KOPT-K1 (cell line): ENCODE results near the gene EMCN.

ENCODE experiments used
- H3K27ac ChIP-seq: fragments of 200-600 bp; sonication (generic); 2 replicates; pipeline ENCODE4 v1.5.1; 2016; ENCODE audit warnings: antibody characterized with exemption, mild to moderate bottlenecking, low read depth, low read length; ENCODE audit not compliant: poor library complexity, severe bottlenecking
- H3K36me3 ChIP-seq: fragments of 200-600 bp; sonication (generic); 2 replicates; pipeline ENCODE4 v1.5.1; 2017; ENCODE audit warnings: antibody characterized with exemption, mild to moderate bottlenecking, low read length, moderate library complexity; ENCODE audit not compliant: insufficient read depth
- H3K9me3 ChIP-seq: fragments of 200-600 bp; sonication (generic); 2 replicates; pipeline ENCODE4 v1.5.1; 2017; ENCODE audit warnings: antibody characterized with exemption, low read length, mild to moderate bottlenecking; ENCODE audit not compliant: insufficient read depth, poor library complexity, severe bottlenecking

EMCN gene

GRCh38 chr4:100509386-100509785 is 8.4 kb downstream of the EMCN start:
- Histone ChIP-seq H3K36me3 (no peaks in the 10 kb centered on the region), H3K27ac (no peak overlapping the region), H3K9me3 (no peaks in the 10 kb centered on the region)

GRCh38 chr4:100508691-100509090 is 9.1 kb downstream of the EMCN start:
- H3K27ac ChIP-seq = no peak overlapping the region
- H3K9me3 ChIP-seq = no peaks in the 10 kb centered on the region
- no peaks in the 10 kb centered on the region for H3K36me3 ChIP-seq

DNA sequence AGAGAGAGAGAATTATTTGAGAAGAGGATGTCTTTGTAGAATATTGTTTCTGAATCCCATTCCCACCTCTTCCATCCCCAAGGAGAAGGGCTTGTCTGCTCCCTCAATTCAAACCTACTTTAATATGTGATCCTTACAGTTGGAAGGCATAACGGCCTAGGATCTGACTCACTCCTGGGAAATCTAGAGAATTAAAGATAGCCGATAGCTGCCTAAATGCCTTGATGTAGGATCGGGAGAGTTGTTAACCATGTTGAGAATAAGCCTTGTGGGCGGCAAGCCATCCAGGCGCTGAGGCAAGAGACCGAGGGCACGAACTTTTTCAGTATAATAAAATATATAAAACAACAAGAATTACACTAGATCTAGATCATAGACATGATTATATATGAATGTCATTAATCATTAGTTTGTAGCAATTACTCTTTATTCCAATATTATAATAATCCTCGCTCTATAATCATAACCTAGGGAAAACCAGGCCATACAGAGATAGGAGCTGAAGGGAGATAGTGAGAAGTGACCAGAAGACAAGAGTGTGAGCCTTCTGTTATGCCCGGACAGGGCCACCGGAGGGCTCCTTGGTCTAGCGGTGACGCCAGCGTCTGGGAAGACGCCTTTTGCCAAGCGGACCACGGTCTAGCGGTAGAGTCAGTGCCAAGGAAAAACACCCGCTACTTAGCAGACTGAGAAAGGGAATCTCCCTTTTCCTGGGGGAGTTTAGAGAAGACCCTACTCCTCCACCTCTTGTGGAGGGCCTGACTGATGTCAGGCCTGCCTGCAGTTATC is 13.5 kb downstream of the EMCN start:
- no peak overlapping the region for H3K27ac ChIP-seq
- H3K36me3 ChIP-seq = no peaks in the 10 kb centered on the region
- no peaks in the 10 kb centered on the region for H3K9me3 ChIP-seq

GRCh38 chr4:100497791-100498190 is 20.0 kb downstream of the EMCN start:
- no peak overlapping the region for H3K27ac ChIP-seq
- no peaks in the 10 kb centered on the region for H3K36me3 ChIP-seq
- no peaks in the 10 kb centered on the region for H3K9me3 ChIP-seq

- Histone ChIP-seq H3K9me3 (peaks cover 11% of the 10 kb centered on the region), H3K27ac (no peak overlapping the region), H3K36me3 (no peaks in the 10 kb centered on the region)
Measured at GRCh38 chr4:100495074-100495473, 22.7 kb downstream of the EMCN start.

- Histone ChIP-seq H3K36me3 (no peaks in the 10 kb centered on the region), H3K9me3 (peaks cover 11% of the 10 kb centered on the region), H3K27ac (no peak overlapping the region)
Measured at GRCh38 chr4:100494166-100494565, 23.7 kb downstream of the EMCN start.

DNA sequence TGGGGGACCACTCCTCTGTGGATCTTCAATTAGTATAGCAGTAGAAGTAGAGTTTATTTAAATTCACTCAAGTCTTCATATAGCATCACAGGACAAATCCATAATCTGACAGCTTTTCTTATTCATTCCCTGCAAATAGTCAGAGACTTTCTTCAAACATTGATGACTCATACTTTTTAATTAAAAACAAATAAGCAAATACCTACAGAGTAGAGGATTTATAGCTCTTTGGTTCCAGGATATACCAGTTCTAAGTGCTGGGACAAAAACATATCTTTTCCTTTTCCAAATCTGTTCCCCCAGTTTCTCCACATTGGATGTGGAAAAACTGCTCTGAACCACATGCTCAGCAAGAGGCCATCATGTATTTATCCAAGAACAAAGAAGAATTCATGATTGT is 24.1 kb downstream of the EMCN start:
- Histone ChIP-seq H3K9me3 (peaks cover 11% of the 10 kb centered on the region), H3K36me3 (no peaks in the 10 kb centered on the region), H3K27ac (no peak overlapping the region)

- Histone ChIP-seq H3K36me3 (no peaks in the 10 kb centered on the region), H3K27ac (no peak overlapping the region), H3K9me3 (peaks cover 11% of the 10 kb centered on the region)
Measured at GRCh38 chr4:100492129-100492528, 25.7 kb downstream of the EMCN start.

DNA sequence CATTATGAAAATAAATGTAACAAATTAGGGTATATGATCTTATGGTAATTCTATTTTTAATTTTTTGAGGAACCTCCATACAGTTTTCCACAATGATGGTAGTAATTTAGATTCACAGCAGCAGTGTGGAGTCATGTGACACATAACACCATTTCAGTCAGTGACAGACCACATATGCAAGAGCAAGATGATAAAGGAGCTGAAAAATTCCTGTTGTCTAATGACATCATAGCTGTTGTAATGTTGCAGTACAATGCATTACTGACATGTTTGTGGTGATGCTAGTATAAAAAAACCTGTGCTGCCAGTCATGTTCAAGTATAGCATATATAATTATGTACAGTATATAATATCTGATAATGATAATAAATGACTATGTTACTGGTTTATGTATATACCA is 28.5 kb downstream of the EMCN start:
- peaks cover 11% of the 10 kb centered on the region for H3K9me3 ChIP-seq
- H3K36me3 ChIP-seq = no peaks in the 10 kb centered on the region
- no peak overlapping the region for H3K27ac ChIP-seq

DNA sequence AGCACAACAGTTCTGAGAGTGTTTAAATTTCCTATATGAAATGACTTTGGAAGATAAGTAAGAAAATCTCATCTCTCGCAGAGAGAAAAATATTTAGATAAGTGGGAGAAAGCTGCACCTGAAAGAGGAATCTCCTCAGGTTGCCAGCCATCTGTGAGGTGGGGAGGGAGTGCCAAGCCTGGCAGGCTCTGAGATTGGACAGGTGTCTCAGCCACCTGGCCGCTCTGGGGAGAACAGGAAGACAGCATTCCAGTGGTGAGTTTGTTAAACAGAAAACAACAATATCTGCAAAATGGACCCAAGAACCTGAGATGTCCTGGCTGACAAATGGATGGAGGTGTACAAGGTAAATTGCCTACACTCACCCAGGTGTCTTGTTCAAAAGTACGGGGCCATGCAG is 31.3 kb downstream of the EMCN start:
- Histone ChIP-seq H3K36me3 (no peaks in the 10 kb centered on the region), H3K9me3 (peaks cover 7% of the 10 kb centered on the region), H3K27ac (no peak overlapping the region)

- H3K9me3 ChIP-seq = no peaks in the 10 kb centered on the region
- H3K36me3 ChIP-seq = no peaks in the 10 kb centered on the region
- H3K27ac ChIP-seq = no peak overlapping the region
Measured at GRCh38 chr4:100483796-100484195, 34.0 kb downstream of the EMCN start.

DNA sequence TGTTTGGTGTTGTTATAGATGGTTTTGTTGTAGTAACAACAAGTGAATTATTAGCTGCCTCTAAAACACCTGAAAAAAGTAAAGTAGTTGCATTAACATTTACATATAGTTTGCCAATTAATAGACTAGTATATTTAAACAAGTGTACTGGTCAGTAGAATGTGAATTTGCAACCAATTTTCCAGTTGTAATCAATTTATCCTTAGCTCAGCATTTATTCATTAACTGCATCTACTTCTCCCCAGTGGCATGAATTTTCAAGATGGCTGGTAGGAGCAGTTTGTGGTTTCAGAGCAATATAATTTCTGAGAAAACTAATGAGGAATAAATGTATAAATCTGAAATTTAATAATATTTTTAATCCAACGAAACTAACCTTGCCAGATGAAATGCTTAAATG is 37.9 kb downstream of the EMCN start:
- Histone ChIP-seq H3K27ac (no peak overlapping the region), H3K36me3 (no peaks in the 10 kb centered on the region), H3K9me3 (no peaks in the 10 kb centered on the region)

- no peaks in the 10 kb centered on the region for H3K9me3 ChIP-seq
- no peaks in the 10 kb centered on the region for H3K36me3 ChIP-seq
- H3K27ac ChIP-seq = no peak overlapping the region
Measured at GRCh38 chr4:100469555-100469954, 48.3 kb downstream of the EMCN start.

GRCh38 chr4:100466501-100466900 is 51.3 kb downstream of the EMCN start:
- Histone ChIP-seq H3K36me3 (no peaks in the 10 kb centered on the region), H3K9me3 (no peaks in the 10 kb centered on the region), H3K27ac (no peak overlapping the region)

DNA sequence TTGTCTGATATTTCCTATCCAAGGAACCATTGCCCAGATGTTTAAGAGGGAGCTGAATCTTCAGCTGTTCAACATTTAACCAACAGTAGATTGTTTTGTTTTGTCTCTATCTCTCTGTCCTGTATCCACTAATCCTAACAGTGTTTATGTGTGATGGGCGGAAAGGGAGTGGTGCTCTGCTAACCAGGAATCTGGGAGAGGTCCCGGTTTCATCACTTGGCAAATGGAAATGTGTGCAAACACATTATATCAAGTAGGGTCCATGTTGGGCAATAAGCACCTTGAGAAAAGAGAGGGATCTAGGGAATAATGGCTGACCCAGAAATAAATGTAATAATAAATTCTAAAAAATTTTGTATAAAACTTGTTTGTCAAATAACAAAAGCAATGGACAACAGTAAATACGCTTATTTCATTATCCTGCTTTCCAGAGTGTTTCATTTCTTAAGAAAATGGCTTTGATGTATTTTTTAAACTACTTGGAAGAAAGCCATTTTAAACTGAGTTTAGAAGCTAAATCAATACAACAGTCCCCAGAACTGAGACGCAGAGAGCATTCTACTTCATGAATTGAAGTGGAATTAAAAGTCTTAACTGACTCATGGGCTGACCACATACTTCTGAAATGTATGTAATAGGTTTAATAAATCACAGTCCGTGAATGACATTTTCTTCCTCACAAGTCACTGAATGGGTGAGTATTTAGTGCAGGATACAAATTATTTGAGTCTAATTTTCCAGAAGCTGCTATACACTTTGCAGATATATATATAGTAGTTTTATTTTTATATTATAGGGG is 55.8 kb downstream of the EMCN start:
- Histone ChIP-seq H3K27ac (no peak overlapping the region), H3K36me3 (no peaks in the 10 kb centered on the region), H3K9me3 (no peaks in the 10 kb centered on the region)

DNA sequence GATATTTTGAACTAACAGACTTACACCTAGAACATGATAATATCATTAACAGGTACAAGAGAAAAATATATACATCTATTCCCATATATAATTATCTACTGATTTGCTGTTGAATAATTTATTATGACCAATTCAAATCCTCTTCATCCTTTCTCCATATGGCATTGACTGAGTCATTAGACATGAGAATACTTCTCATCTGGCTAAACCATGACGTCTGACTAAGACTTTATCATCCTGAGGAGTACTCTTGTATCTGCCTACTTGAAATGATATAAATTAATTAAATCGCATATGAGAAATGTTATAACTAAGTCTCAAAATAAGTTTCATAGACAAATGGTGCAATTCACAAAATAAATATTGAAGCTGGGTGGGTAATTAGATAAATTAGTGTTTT is 67.4 kb downstream of the EMCN start:
- Histone ChIP-seq H3K36me3 (no peaks in the 10 kb centered on the region), H3K27ac (no peak overlapping the region), H3K9me3 (peaks cover 5% of the 10 kb centered on the region)
